GM18511 (cell line): ENCODE data around the gene KRT23.

Experiments
- ATAC-seq: cut with Tn5 transposase; IDR thresholded peaks from one replicate; pipeline ENCODE4 v1.9.1; 2021; ENCODE audit warnings: mild to moderate bottlenecking, moderate library complexity; ENCODE audit not compliant: unreplicated experiment

The KRT23 gene

GRCh38 chr17:40937384-40937819 is at the start of gene KRT23:
Gene KRT23, minus strand, starts transcription at chr17:40937646. Its CDS starts 1,043 bp downstream, at chr17:40936603.
- ATAC-seq: no peak

- no peak for ATAC-seq
Measured at GRCh38 chr17:40986920-40987319, 49.5 kb upstream of the KRT23 start.

GRCh38 chr17:40984226-40984625 is 46.8 kb upstream of the KRT23 start, which contains the start of gene KRT40:
Gene KRT40, minus strand, starts transcription at chr17:40984326. Its CDS starts 53 bp downstream, at chr17:40984273.
- no peak for ATAC-seq

DNA sequence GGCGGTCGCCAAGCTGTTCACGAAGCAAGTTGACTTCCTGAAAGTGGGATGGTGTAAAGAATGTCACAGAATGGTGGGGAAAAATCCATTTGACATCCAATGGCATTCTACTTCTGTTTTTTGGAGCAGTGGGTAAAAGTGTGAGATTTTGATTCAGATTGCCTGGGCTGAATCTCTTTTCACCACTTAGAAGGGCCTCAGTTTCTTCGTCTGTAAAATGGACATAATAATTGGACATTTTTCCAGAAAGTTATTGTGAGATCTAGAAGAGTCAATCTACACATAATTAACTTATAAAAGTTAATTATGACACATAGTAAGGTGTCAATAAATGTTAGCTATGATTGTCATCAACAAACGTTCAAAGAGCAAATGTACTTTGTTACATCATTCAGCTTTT is 43.7 kb upstream of the KRT23 start:
- no peak for ATAC-seq

DNA sequence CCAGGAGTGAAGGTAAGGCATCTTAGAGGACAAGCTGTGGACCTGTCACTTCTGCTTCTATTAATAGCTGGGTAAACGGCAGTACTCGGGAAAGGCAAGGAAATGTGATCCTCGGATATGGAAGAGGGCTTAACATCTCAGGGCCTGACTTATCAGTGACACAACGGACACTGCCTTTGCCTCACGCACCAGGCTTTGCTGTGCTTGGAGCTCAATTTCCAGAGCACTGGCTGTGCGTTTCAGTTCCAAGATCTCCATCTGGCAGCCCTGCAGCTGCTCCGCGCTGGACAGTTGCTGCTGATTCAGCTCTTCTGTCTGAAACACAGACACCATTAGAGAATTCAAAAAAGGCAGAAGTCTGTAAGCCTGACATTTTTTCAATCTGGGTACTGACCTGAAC is 43.1 kb upstream of the KRT23 start:
- ATAC-seq: no peak

DNA sequence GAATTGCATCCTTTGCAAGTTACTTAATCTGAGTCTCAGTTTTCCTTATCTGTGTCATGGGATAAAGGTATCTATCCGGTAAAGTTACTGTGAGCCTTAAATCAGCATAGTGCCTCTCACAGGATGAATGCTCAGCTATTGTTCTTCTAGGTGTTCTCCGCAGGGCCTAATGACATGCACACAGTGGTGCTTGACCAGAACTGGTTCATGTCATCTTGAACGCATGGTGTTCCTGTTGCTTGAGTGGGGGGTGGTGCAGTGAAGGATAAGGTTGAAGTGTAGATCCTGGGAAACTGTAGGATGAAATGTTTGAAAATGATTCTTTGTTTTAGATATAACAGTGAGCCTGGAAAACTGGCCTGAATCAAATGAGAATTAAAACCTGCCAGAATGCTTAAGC is 42.7 kb upstream of the KRT23 start:
- no peak for ATAC-seq

DNA sequence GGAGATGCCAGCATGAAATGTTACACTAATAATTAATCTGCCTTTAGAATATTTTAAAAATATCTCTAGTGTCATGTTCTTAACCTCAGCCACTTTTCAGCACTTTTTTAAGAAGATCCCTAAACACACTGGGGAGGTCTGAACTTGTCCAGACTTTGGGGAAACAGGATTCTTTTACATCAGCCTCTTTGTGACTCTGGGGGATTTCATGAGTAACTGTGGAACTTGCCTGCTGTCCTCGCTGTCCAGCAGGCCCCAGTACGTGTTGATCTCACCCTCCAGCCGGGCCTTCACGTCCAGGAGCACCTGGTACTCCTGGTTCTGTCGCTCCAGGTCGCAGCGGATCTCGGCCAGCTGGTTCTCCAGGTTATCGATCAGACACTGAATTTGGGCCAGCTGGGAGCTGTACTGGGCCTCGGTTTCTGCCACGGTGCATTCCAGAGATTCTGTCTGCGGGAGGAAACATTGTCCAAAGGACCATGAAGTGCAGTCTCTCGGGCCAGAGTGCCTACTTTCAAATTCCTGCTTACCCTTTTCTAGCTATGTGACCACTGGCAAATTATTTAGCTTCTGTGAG is 41.2 kb upstream of the KRT23 start:
- no peak for ATAC-seq

- ATAC-seq: no peak
Measured at GRCh38 chr17:40975516-40975915, 38.1 kb upstream of the KRT23 start.

- no peak for ATAC-seq
Measured at GRCh38 chr17:40974366-40974765, 36.9 kb upstream of the KRT23 start.

DNA sequence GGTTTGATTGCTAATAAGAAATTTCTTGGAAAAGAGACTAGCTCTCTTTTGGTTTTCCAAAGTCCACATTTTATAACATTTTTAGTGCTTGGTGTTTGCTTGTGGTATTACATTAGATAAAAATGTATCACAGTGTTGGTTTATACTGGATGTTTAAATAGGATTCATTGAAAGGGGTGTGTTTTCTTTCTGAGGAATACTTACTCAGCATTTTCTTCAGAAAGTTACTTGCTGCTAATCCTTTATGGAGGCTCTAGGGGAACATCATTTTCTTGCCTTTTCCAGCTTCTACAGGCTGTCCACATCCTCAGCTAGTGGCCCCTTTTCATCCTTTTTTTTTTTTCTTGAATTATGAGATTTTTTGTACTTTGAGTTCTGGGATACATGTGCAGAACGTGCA is 30.1 kb upstream of the KRT23 start:
- ATAC-seq: no peak

GRCh38 chr17:40966848-40967247 is 29.4 kb upstream of the KRT23 start, which contains the start of gene KRT39:
Gene KRT39, minus strand, starts transcription at chr17:40966948. Its CDS starts 92 bp downstream, at chr17:40966856.
- ATAC-seq: no peak

GRCh38 chr17:40963838-40964237 is 26.4 kb upstream of the KRT23 start:
- no peak for ATAC-seq

DNA sequence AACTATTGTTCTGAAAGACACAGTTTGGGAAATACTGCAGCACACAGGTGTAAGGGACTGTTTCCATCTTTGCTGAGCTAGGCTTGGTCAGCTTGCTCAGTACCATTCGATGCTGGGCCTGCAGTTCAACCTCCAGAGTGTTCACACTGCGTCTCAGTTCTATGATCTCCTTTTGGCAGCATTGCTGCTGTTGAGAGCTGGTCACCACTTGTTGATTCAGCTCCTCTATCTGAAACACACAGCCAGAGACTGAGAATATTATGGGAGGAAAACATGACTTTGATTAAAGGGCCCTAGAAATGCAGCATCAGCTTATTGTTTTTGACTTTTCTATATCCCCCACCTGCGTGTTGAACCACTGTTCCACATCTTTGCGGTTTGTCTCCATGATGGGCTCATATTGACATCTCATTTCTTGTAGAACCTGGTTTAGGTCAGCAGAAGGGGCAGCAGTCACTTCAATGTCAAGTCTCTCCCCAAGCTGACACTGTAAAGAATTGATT is 24.7 kb upstream of the KRT23 start:
- ATAC-seq: no peak

- ATAC-seq: no peak
Measured at GRCh38 chr17:40961591-40961990, 24.1 kb upstream of the KRT23 start.

GRCh38 chr17:40960144-40960543 is 22.7 kb upstream of the KRT23 start:
- no peak for ATAC-seq

GRCh38 chr17:40958086-40958953 is 20.9 kb upstream of the KRT23 start:
- ATAC-seq: no peak

GRCh38 chr17:40956401-40957254 is 19.2 kb upstream of the KRT23 start:
- no peak for ATAC-seq

DNA sequence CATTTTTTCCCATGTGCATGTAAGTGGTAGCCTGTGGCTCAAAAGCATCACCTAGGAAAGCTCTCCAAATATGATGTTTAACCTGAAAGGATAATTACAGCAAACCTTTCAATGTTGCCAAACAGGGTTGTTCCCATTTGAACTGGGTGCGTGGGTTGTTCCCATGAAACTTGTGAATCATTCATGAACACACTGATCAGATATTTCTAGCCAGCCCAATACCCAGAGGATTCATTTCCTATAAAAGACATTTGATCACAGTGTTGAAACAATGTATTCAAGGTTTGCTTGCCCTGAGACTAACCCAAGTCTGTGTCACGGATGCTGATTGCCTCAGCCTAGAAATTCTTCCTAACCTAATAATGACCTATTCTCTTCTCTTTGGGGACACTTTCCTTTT is 16.4 kb upstream of the KRT23 start:
- ATAC-seq: no peak

GRCh38 chr17:40952661-40953060 is 15.2 kb upstream of the KRT23 start:
- no peak for ATAC-seq

DNA sequence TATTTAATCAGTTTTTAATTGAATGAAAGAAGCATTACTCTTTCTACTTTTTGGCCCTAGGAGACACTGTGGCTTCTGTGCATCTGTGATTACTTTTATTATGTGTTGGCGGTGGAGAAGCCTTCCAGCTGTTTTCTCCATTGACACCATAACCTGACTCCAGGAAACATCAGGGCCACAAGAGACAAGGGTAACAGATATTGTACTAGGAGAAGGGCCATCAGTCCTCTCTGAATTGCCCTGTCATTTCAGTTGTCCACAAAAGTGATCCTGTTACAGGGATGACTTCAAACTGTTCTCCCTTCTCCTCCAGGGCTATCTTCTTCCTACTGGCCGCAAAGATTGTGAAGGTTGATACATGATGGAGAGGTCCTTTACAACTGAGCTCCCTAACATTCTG is 14.7 kb upstream of the KRT23 start:
- ATAC-seq: no peak

- no peak for ATAC-seq
Measured at GRCh38 chr17:40951011-40951622, 13.7 kb upstream of the KRT23 start.
